NCI-H748 (cell line): Measurements from ENCODE around the gene PITX1.

Experiments used
- DNase-seq: peaks from one replicate; lab custom pipeline; 2025; ENCODE audit not compliant: unreplicated experiment; lab: John Stamatoyannopoulos, UW

PITX1 gene

DNA sequence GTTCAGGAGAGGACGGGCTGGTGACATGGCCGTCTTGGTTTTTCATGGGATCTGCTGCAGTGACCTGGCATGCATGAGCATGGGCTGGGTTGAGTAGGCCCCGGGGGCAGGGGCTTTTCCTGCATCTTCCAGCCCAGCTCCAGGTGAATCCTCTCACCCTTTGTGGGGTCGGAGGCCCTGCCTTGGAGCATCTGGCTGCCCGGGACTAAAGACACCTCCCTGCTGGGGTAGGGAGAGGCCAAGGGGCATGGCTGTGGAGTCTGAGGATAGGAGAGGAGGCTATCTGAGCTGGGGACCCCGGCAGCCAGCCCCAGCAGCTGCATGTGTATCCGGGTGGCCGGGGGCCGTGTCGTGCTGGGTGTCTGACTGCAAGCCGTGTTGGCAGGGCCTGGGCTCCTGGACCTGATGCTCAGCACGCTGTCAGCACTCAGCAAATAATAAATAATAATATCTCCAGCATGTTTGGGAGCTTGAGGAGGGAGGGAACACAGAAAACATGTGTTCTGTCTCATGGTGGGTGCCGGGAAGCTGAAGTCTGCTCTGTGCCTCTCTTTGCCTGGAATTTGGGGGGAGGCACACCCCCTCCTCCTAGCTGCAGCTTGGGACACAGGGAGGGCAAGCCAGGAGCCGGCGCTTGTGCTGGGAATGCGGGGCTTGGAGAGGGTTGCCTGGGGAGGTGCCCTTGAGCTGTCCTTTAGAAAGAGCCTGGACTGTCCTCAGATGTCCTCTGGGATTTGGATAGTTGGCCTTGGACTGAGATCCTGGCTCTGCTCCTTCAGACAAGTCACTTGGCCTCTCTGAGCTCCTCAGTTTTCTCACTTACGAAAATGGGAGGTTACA, 28.4 kb upstream of the PITX1 start:
- DNase-seq, result no peak

DNA sequence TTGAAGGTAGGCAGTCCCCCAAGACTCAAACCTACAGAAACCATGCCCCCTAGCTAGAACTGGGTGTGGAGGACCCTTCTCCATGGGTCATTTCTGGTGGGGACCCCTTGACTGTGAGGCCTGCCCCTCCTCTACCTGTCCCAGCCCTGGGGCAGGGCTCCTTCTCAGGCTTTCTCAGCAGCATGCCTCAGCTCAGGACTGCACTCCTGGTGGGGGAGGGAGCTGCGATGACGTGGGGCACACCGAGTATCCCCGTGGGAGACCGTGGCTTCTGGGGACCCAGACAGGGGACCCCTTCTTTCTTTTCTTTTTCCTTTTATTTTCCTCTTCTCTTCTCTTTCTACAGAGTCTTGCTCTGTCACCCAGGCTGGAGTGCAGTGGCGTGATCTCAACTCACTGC, 27.0 kb upstream of the PITX1 start:
- DNase-seq, result no peak

DNA sequence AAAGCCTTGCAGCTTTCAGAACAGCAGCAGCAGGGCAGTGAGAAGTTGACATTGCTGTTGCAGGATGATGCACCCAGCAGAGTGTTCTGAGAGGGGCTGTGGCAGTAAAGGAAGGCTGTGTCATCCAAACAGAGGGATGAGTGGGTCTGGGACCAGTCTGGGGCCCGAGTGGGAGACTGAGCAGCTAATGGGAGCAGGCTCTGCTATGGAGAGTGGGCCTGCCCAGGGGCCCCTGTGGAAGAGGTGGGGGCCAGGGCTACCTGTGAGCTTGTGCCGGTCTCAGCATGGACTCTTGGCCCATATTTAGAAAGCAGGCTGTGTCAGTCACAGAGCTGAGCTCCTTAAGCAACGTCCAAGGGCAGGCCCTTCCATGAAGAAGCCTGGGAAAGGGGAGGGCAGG, 26.0 kb upstream of the PITX1 start:
- no peak for DNase-seq

DNA sequence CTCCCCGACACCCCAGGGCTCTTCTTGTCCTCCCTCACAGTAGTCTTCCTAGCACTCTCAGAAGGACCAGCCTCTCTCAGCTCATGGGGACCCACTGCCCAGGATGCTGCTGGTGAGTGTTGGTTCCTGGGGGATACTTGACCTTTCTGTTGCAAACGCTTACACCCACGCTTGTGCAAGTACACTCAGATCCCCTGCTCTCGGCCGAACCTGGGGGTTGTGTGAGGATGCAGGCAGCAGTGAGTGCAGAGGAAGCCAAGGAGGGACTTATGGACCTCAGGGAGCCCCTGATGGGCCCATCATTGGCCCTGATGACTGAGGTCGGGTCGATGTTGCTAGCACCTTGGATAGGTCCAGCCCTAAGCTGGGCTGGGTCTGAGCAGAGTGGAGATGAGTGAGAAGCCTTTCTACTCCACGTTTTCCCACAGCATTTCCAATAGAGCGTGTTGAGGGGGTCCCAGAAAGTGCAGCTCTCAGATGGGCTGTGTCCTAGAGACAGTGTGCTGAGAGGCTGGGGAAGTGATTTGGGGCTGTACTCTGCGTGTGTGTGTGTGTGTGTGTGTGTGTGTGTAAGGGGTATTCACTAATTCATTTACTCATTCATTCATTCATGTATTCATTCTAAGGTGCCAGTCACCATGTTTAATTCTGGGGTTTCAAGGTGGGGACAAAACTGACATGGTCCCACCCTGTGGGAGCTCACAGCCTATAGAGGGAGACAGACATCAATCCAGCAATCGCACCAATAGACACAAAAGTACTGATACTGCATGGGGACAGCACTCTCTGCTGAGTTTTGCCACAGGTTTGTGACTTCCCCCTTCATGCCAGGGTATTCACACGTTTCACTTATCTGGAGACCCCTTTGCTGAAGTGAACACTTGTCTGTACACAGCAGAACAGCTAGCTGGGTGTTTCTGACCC, 25.2 kb upstream of the PITX1 start:
- DNase-seq, result no peak

DNA sequence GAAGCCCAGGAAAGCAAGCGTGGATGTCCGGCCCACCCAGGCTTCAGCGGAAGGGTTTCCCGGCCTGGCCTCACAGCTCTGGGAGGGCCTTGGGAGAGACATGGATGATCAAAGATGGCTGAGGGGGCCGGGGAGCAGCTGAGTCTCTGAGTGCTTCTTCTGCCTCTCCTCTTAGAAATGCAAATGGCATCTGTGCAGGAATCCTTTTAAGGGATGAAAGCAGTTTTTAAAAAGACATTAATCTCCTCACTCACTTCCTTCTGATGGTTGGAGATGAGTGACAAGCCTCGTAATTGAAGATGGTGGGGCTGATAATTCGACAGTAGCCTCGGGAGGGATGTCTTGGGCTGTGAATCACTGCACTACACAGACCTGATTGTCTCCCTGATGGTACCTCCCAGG, 24.3 kb upstream of the PITX1 start:
- no peak for DNase-seq

DNA sequence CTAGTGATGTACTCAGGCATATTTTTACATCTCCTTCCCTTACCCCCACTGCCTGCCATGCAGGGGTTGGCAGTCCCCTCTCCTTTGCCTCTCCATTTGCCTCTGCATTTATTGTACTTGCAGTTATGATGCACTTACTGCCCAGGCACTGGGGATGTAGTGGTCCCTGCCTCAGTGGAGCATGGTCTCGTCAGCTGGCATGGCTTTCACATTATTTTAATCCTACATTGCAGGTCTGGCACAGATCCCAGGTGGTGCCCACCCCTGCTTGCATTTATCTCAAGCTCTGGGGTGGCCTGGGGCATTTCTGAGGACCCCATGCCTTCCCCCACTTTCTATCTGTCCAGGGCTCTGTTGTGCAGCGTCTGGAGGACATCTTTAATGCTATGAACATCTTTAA, 23.2 kb upstream of the PITX1 start:
- no peak for DNase-seq

DNA sequence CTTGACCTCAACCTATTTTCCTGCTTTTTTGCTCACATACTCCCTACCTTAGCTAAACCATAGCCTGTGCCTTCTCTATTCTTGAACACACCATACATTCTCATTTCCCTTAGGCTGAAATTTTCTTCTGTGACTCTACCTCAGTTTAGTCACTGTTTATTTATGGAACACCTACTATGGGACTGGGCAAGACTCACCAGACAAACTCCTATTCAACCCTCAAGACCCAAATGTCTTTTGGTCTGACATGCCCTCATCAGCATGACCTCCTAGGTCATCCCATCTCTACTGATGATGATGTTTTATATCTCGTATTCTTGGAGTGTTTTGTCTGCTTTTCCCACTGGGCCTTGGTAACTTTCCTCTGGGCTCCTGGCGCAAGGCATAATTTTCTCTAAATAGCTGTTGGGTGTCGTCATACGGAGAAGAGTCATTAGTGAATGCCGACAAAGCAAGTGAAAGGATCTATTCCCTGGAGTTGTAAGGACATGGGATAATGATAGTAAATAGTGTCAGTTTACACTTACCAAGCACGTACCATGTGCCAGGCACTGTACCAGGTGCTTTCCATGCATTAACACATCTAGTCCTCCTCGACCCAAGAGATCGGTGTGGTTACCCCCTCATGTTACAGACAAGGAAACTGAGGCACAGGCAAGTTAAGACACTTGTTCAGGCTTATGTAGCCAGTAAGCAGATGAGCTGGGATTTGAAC, 22.4 kb upstream of the PITX1 start:
- peak; percentile 10 for DNase-seq

DNA sequence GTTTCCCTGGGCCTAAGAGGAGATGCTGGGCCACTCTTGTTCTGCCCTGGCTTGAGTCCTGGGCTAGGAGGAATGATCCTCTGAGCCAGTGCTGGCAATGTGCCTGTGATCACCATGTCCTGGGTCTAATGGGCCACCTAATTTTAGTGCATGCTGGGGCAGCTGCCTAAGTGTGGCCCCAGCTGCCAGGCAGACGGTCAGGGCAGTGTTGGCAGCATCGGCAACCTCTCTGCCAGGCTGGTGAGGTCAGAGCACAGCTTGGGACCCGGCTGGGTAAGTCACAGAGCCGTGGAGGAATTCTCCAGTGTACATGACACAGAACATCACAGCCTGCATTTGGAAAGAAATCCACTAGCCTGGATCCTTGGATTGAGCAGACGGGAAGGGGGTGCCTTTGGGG, 21.4 kb upstream of the PITX1 start:
- no peak for DNase-seq

DNA sequence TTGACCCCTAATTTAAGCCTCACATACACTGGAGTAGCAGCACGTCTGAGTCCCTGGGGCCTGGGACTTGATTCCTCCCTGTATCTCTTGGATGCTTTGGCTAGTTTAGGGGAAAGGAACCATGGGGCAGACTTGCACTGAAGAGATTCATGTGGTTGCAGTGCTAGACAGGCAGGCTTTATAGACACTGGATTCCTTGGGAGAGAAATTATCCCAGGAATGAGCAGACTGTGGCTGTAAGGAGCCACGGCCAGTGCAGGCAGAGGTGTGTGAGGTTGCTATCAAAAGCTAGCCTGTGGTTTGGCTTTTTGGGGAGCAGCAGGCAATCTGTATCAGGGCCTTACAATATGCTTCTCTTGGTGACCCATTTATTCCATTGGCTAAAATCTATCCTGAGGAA, 20.5 kb upstream of the PITX1 start:
- no peak for DNase-seq

DNA sequence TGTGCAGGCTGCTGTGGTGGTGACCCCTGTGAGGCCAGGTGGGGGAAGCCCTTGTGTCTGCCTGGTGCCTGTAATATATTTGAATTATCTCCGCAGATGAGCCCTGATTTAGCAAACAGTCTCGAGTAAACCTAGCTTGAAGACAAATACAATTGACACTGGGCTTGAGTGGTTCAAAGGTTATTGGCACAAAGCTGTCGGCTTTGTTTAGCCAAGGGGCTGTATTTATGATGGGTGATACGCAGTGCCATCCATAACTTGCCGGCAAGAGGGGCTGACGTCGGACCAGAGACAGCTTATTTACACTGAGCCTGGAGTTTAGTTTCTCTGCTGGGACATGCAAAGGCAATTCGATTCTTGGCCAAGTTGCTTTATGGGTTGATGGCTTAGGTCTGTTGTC, 20.0 kb upstream of the PITX1 start:
- DNase-seq, result peak; percentile 78

DNA sequence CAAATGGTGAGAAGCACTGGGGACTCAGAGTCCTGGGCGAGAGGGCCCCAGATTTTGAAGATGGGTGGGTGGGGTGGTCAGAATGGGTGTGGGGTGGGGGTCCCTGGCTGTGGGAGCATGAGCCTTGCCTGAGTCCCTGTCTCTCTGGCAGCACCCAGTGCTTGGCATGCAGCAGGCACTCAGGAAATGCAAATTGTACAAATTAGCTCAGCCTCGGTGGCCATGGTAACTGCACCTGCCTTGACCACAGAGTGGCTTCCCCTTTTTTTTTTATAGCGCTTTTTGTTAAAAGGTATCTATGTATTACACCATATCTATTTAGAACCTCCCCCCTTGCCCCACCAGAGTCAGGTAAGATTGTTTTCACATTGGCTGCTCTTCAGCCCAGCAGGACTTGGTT, 19.2 kb upstream of the PITX1 start:
- peak; percentile 77 for DNase-seq

DNA sequence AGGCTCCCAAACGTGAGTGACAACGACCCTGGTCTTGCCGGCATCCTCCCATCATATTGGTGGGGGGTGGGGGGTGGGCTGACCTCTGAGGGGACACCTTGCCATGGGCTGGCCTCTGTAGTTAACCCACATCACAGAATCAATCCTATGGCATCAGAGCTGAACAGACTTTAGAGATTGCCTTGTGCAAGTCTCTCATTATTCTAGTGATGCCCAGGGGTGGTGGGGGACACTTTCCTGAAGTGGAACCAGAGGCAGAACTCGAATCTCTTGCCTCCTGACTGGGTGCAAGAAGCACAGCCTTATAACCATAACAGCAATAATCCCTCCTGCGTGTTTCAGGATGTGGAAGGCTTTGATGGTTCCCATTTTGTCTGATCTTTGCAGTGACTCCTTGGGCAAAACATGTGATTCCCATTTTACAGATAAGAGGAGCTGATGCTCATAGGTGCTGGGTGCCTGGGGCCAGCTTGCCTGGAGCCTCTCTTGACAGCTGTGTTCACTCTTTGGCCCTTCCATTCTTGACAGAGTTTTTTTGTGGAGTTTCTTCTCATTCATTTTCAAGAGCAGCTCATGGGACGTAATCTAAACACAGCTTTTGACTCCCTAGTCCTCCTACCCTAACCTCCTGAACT, 18.6 kb upstream of the PITX1 start:
- DNase-seq, result no peak

DNA sequence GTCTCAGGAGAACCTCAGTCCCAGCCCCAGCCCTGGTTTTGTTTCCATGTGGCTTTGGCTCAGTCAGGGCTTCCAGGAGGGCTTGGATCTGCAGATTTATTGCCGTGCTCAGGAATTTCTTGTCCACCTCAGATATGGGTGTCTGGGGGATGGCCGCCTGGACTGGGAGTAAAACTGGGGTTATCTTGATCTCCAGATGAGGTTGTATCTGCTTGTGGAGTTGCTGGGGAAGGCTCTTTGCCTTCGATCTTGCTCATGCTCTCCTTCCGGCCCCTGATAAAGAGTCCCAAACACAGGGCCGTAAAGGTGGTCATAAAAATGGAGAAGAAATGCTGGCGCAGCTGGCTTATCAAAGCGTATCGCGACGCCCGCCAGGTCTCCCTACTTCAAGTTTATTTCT, 17.8 kb upstream of the PITX1 start:
- DNase-seq, result no peak

DNA sequence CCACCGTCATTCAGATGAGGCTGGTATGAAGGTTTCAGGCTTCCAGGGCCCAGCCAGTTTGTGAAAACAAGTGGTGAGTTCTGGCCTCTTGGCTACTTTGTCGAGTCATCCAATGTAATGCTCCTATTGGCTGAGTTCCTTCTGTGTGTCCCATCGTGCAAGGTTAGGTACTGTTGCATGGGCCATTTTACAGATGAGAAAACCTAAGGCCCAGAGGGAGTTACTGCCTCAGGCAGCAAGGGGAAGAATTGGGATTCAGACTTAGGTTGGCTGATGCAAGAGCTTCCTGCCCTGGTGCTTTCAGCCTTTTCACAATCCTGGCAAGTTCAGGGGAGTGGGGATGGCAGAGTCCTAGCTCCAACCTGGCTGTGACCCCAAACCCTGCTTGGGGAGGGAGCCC, 17.4 kb upstream of the PITX1 start:
- DNase-seq, result no peak

DNA sequence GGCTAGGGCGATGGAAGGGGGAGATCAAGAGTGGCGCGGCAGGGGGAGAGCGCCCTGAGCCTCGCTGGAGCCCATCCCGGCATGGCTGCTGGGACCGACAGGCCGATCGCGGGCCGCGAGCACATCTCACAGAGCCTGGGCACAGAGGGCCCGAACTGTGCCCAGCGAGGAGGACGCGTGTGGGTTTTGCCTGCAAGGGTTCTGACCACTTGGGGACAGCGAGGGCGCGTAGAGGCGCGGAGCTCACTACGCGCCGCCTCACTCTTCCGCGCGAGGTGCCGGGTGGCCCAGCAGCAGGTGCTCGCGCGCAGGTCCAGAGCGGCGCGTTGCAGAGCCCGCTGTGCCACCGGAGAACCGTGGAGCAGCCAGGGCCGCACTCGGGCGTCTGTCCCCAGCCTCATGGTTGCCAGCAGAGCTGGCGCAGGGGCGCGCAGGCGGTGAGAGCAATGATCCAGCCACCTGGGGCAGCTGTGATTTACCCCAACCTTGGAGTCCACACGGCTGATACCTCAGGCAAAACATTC, 16.3 kb upstream of the PITX1 start:
- DNase-seq, result no peak

DNA sequence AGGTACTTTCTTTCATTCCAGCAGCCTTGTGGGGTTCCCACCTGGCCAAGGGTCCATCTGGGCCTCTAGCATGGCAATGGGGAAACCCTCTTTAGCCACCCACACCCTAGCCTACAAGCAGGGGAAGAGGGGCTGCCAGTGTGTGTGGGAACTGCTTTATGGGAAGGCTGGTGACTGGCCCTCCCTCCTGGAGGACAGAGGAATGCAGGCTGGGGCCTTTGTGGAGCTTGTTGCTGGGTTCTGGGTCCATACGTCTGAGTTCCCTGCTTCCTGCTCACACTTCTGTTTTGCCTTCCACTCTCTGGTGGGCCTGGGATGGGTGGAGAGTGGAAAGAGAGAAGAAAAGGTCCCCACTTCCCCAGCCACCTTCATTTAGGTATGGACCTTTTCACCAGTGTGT, 14.9 kb upstream of the PITX1 start:
- DNase-seq, result no peak

DNA sequence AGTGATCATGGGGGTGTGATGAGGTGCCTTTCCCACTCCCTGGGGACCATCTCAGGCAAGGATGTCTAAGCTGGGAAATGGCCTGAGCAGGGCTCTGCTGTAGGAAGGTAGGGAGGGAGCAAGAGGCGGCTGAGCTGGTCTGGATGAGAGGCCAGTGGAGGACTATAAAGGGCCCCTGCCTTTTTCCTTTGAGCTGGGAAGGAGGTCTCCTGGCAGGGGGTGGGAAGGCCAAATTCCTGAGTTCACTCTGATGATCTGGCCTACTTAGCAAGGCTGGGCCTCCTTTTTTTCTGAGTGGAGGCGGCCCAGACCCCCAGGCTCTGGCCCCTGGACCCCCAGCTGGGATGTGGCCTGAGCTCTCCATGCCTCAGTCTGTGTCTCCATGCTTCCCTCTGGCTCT, 14.3 kb upstream of the PITX1 start:
- DNase-seq, result no peak

DNA sequence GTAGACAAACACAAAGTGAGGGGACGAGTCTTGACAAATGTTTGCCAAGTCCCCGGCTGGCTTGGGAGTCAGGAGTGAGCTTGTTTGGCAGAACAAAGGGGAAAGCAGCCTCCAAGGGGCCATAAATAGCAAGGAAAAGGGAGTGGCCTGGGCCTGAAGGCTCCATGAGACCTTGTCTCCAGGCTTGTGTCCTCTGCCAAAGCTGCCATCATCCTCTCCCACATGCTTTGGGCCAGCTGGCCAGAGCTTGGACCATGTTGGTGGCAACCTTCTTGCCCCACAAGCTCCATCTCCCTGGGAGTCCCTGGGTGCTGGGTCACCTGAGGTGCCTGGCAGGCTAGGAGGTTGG, 13.3 kb upstream of the PITX1 start:
- DNase-seq, result no peak

DNA sequence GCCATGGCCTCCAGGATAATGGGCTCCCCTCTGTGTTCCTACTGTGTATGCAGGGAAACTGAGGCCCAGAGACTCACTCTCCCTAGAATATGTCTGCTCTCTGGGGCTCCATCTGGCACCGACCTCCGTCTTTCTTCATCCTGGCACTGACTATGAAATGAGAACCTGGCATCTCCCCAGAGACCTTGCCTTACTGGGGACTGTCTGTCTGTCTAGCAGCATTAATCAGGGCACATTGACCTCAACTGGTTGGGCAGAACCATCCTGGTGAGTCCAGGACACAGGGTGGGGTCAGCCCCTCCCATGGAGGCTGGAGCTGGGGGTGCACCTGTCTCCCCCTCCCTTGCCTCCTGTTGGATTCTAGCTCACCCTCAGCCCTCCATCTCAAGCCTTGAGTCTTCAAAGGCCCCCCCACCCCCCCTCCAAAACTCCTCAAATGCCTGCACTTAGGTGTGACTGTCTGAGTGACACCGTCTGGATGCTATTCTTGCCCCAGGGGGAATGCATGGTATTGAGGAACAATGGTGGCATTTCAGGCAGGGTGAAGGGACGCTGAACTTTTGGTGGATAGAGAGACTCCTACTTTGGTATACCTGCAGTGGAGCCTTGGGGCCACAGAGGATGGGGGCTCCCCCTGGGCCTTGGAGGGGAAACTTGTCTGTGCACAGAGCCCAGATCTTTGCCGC, 12.8 kb upstream of the PITX1 start:
- DNase-seq, result no peak

DNA sequence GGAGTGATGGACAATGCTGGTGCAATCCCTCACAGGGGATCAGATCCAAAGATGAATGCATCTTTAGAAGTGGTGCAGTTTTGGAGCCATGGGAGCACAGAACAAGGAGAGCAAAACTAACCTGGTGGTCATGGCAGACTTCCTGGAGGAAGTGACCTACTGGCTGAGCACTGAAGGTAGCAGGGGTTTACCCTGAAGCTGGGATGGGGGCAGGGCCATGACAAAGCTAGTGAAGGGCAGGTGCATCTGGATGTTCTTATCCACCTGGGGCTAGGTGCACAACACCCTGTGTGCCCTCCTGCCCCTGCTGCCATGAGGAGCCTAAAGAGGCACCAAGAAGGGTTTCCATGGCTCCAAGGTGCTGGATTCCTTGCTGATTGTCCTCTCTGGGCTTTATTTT, 11.5 kb upstream of the PITX1 start:
- DNase-seq, result no peak
